Limb (tissue), 2 donors: Measurements from ENCODE around the gene SLC6A13.
"Not testable (repeated sequence)": the region's sequence is repeated elsewhere in the genome, so short reads cannot be mapped to it uniquely, and the experiment has no call there.

Experiments used
- DNase-seq, 2 donors: peaks; one replicate each; pipeline ENCODE4 v3.0.0-alpha.2; 2016; ENCODE audit errors: extremely low spot score in 2 of 2

The SLC6A13 gene

GRCh38 chr12:197911-198695, 64.5 kb downstream of the SLC6A13 start:
- DNase-seq = no peak

- DNase-seq = no peak
Measured at GRCh38 chr12:197347-197746, 65.3 kb downstream of the SLC6A13 start.

- no peak for DNase-seq
Measured at GRCh38 chr12:196436-196835, 66.2 kb downstream of the SLC6A13 start.

- no peak for DNase-seq
Measured at GRCh38 chr12:195951-196350, 66.7 kb downstream of the SLC6A13 start.

GRCh38 chr12:195156-195555, 67.5 kb downstream of the SLC6A13 start:
- DNase-seq = no peak

GRCh38 chr12:194276-194675, 68.4 kb downstream of the SLC6A13 start:
- no peak for DNase-seq

- no peak for DNase-seq
Measured at GRCh38 chr12:193261-193660, 69.4 kb downstream of the SLC6A13 start.

GRCh38 chr12:191541-191940, 71.1 kb downstream of the SLC6A13 start:
- DNase-seq = no peak

- DNase-seq = no peak
Measured at GRCh38 chr12:190881-191280, 71.8 kb downstream of the SLC6A13 start.

GRCh38 chr12:189622-189962, 73.0 kb downstream of the SLC6A13 start:
- DNase-seq = no peak

GRCh38 chr12:188910-189621, 73.6 kb downstream of the SLC6A13 start:
- DNase-seq = peak; percentile 55 to 83

- not testable (repeated sequence) for DNase-seq
Measured at GRCh38 chr12:187986-188909, 74.4 kb downstream of the SLC6A13 start.

GRCh38 chr12:186006-186625, 76.5 kb downstream of the SLC6A13 start:
- no peak for DNase-seq

GRCh38 chr12:185576-185955, 77.1 kb downstream of the SLC6A13 start:
- no peak for DNase-seq

- DNase-seq = no peak
Measured at GRCh38 chr12:184811-185575, 77.6 kb downstream of the SLC6A13 start.

GRCh38 chr12:182381-182892, 80.2 kb downstream of the SLC6A13 start:
- DNase-seq = no peak

- no peak for DNase-seq
Measured at GRCh38 chr12:181921-182320, 80.7 kb downstream of the SLC6A13 start.

GRCh38 chr12:180445-180844, 82.2 kb downstream of the SLC6A13 start:
- DNase-seq = no peak

- no peak for DNase-seq
Measured at GRCh38 chr12:179885-180284, 82.8 kb downstream of the SLC6A13 start.

GRCh38 chr12:179131-179884, 83.3 kb downstream of the SLC6A13 start:
- no peak for DNase-seq
